Neural crest cell (in vitro differentiated cells): ENCODE measurements around the gene SYTL5. TPM values are rescaled to one million over a fixed set of nuclear protein-coding genes. Genes with fewer than 3 reads are reported as not detected.

ENCODE experiments used
- DNase-seq: peaks from one replicate; pipeline ENCODE4 v3.0.0; 2021; ENCODE audit warnings: low read depth, mixed read lengths, low spot score
- H3K27ac Mint-ChIP-seq: one replicate; pipeline ENCODE4 v1.8.0; 2021; ENCODE audit warnings: mild to moderate bottlenecking, mixed read lengths; ENCODE audit not compliant: unreplicated experiment
- H3K27me3 Mint-ChIP-seq: 2 replicates; pipeline ENCODE4 v1.8.0; 2021; ENCODE audit warnings: low read depth, mild to moderate bottlenecking, mixed read lengths
- H3K36me3 Mint-ChIP-seq: 2 replicates; pipeline ENCODE4 v1.8.0; 2021; ENCODE audit warnings: low read depth, mild to moderate bottlenecking, mixed read lengths
- H3K4me1 Mint-ChIP-seq: 2 replicates; pipeline ENCODE4 v1.8.0; 2021; ENCODE audit warnings: mixed read lengths
- H3K4me3 Mint-ChIP-seq: one replicate; pipeline ENCODE4 v1.8.0; 2021; ENCODE audit warnings: mild to moderate bottlenecking, mixed read lengths
- H3K9me3 Mint-ChIP-seq: 2 replicates; pipeline ENCODE4 v1.8.0; 2021; ENCODE audit warnings: mixed read lengths
- total RNA-seq: library from RNA; stranded (reverse); gene quantifications from 2 replicates; pipeline ENCODE4 v1.2.1, GENCODE V29; 2021
- TF ChIP-seq, protein P1 (sequence below): fragments of 200-600 bp; sonication (generic); conservative IDR thresholded peaks from 2 replicates; pipeline ENCODE4 v1.5.0; 2021; ENCODE audit warnings: antibody characterized with exemption, mild to moderate bottlenecking

SYTL5 gene
- total RNA-seq, 1 donor from 2014 or later = 0.05 TPM

DNA sequence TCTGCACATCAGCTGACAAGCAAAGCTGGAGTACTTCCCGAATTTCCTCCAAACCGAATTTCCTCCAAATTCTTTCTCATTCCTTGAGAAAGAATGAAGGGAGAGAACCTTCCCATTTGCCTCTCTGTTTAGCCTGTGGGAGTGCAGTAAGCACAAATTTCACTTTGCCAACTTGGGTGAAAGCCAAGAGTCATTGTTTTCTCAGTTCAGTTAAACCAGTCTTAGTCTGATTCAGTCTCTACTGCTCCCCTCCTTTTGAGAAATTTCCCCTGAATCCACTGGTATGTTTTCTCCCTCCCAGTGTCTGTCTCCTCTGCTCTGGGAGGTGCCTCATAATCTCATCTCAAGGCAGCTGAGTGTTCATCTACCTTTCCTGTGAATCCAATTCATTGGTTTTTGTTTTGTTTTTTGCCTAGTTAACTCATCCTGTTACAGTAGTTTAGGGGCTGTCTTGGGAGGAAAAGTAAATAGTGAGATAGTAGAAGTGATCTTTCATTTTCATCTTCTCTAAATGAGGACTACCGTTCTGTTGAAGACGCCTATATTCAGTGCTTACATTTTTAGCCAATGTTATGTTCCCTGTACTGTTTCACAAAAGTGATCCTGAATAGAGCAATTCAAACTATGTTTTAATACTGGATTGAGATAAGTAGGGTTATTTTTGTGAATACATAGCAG lies 49.0 kb downstream of the SYTL5 start:
- H3K36me3 Mint-ChIP-seq = peaks cover 2% of the 10 kb centered on the region
- H3K9me3 Mint-ChIP-seq = peaks cover 5% of the 10 kb centered on the region
- no peak overlapping the region for H3K4me3 Mint-ChIP-seq
- H3K27ac Mint-ChIP-seq = no peak overlapping the region
- DNase-seq = no peak
- H3K4me1 Mint-ChIP-seq = no peaks in the 10 kb centered on the region
- TF ChIP-seq, protein P1, sequence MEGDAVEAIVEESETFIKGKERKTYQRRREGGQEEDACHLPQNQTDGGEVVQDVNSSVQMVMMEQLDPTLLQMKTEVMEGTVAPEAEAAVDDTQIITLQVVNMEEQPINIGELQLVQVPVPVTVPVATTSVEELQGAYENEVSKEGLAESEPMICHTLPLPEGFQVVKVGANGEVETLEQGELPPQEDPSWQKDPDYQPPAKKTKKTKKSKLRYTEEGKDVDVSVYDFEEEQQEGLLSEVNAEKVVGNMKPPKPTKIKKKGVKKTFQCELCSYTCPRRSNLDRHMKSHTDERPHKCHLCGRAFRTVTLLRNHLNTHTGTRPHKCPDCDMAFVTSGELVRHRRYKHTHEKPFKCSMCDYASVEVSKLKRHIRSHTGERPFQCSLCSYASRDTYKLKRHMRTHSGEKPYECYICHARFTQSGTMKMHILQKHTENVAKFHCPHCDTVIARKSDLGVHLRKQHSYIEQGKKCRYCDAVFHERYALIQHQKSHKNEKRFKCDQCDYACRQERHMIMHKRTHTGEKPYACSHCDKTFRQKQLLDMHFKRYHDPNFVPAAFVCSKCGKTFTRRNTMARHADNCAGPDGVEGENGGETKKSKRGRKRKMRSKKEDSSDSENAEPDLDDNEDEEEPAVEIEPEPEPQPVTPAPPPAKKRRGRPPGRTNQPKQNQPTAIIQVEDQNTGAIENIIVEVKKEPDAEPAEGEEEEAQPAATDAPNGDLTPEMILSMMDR = no peak
- H3K27me3 Mint-ChIP-seq = no peaks in the 10 kb centered on the region

DNA sequence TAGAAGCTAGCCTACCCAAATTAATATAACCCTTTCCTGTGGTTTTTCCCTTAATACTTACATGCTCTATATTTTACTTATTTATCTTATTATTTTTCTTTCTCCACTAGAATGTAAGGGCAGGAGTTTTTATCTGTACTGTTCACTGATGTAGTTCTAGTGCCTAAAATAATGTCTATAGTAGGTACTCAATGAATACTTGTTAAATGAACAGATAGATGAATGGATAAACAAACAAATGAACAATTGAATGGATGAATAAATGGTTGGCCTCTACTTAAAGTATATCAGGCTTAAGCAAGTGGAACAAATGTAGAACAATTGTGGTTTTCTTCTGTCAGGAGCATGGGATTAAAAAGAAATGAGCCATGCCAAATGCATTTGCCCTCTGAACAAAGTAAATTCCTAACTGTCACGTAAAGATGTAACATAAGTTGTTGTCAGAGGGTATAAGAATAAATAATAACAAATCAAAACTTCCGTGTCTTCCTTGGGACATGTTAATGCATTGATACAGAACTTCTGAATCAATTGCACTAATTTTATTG lies 54.1 kb downstream of the SYTL5 start:
- H3K27ac Mint-ChIP-seq = no peak overlapping the region
- TF ChIP-seq, protein P1 = no peak
- no peaks in the 10 kb centered on the region for H3K27me3 Mint-ChIP-seq
- H3K4me3 Mint-ChIP-seq = no peak overlapping the region
- DNase-seq = no peak
- H3K4me1 Mint-ChIP-seq = no peaks in the 10 kb centered on the region
- peaks cover 5% of the 10 kb centered on the region for H3K9me3 Mint-ChIP-seq
- H3K36me3 Mint-ChIP-seq = peaks cover 2% of the 10 kb centered on the region

DNA sequence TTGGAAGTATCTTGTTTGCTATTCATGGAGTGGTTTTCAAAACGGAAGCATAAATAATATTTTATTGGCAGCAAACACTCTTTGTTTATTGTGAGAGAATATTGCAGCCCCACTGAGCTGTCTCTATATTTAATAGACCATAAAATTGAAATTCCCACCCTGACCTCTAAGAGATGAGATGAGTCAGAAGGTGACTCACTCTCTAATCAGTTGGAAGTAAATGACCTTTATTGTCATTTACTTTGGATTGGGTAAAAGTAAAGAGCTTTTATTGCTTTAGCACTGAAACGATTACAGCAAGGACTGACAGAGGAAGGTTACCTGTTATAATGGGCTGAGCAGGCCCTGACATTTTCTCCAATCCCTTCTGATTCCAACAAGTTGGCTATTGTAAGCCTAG lies 55.0 kb downstream of the SYTL5 start:
- no peak overlapping the region for H3K27ac Mint-ChIP-seq
- H3K4me3 Mint-ChIP-seq = no peak overlapping the region
- peaks cover 5% of the 10 kb centered on the region for H3K9me3 Mint-ChIP-seq
- no peaks in the 10 kb centered on the region for H3K27me3 Mint-ChIP-seq
- TF ChIP-seq, protein P1 = no peak
- H3K4me1 Mint-ChIP-seq = no peaks in the 10 kb centered on the region
- DNase-seq = no peak
- H3K36me3 Mint-ChIP-seq = no peaks in the 10 kb centered on the region

DNA sequence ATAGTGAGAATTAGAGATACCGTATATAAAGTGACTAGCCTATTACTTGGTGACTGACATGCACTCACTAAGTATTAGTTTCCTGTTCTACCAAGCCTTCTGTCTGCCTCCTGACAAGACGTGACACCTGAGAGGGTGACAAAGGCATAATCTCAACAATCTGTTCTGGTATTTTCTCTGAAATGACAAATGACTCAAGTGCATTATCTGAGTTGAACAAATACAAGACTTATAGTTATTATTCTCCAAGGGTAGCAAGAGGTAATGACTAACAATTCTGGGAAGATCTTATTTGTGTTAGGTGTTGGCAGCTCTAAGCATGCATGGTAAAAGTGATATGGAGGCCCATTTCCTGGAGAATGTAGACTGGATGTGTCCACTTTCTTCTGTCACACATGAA lies 60.6 kb downstream of the SYTL5 start:
- DNase-seq = no peak
- TF ChIP-seq, protein P1 = no peak
- Mint-ChIP-seq H3K27me3 (no peaks in the 10 kb centered on the region), H3K4me3 (no peak overlapping the region), H3K36me3 (no peaks in the 10 kb centered on the region), H3K27ac (no peak overlapping the region), H3K4me1 (no peaks in the 10 kb centered on the region), H3K9me3 (peaks cover 6% of the 10 kb centered on the region)

DNA sequence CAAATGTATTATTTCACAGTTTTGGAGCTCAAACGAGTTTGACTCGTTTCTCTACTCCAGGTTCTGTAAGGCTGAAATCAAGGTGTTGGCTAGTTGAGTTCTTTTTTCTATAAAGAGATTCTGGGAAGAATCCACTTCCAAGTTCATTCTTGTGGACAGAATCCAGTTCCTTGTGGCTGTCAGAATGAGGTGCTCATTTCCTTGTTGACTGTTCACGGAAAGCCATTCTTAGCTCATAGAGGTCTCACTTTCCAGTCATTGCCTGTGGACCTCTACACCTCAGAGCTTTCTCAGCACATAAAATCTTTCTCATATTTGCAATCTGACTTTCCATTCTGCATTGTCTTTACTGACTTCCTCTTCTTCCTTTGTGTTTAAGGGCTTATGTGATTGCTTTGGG lies 62.9 kb downstream of the SYTL5 start:
- Mint-ChIP-seq H3K27me3 (no peaks in the 10 kb centered on the region), H3K27ac (no peak overlapping the region), H3K4me3 (no peak overlapping the region), H3K36me3 (no peaks in the 10 kb centered on the region), H3K9me3 (peaks cover 6% of the 10 kb centered on the region), H3K4me1 (no peaks in the 10 kb centered on the region)
- TF ChIP-seq, protein P1 = no peak
- no peak for DNase-seq
